Thyroid gland (tissue), 4 donors: ENCODE results near the gene OTUD7B.

Experiments
- POLR2A ChIP-seq, 2 donors: fragments of 450-650 bp; IDR thresholded peaks; one replicate each; pipeline ENCODE4 v1.6.1; 2017; ENCODE audit warnings: antibody characterized with exemption in 2 of 2, mild to moderate bottlenecking in 2 of 2, moderate library complexity in 1 of 2
- TF ChIP-seq, protein P1 (sequence below), 6 experiments: fragments of 200-600 bp in 3 of 6; fragments of 450-650 bp in 3 of 6; sonication (generic) in 3 of 6; IDR thresholded peaks; one replicate each; pipeline ENCODE4 v1.5.1; 2016 to 2019; ENCODE audit warnings: antibody characterized with exemption in 6 of 6, mild to moderate bottlenecking in 2 of 6, inconsistent platforms in 1 of 6, moderate library complexity in 1 of 6

DNA sequence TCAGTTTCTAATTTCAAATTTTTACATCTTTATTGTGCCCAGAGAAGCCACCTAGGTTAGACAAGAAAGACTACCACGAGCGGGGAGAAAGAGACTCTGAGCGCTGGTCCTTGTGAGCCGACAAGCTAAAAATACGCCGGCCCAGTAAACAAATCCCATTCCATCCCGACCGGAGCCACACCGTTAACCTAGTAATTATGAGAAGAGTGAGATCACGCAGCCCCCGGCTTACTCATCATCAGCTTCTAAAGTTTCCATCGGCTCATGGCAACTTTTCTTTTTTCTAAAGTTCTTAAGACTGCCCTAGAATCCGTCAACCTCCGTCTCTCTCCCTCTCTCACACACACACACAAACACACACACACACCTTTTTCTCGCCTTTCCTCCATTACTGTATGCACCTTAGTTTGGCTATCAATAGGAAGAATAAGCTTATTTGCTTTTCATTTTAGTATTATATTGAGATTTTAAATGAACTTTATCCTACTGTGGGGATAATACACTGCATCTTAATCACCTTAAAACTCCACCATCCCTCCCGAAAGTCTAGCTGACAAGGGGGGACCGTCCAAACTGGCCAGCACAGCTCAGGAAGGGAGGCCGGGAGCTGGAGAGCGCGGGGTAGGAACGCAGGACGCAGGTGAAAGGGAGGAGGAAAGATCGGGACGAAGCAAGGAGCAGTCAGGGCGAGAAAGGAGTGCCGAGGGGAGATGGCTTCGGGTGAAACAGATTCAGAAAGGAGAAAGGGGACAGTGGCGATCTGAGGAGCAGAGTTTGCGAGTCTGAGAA lies 728 bp downstream of the OTUD7B start:
- TF ChIP-seq, protein P1, sequence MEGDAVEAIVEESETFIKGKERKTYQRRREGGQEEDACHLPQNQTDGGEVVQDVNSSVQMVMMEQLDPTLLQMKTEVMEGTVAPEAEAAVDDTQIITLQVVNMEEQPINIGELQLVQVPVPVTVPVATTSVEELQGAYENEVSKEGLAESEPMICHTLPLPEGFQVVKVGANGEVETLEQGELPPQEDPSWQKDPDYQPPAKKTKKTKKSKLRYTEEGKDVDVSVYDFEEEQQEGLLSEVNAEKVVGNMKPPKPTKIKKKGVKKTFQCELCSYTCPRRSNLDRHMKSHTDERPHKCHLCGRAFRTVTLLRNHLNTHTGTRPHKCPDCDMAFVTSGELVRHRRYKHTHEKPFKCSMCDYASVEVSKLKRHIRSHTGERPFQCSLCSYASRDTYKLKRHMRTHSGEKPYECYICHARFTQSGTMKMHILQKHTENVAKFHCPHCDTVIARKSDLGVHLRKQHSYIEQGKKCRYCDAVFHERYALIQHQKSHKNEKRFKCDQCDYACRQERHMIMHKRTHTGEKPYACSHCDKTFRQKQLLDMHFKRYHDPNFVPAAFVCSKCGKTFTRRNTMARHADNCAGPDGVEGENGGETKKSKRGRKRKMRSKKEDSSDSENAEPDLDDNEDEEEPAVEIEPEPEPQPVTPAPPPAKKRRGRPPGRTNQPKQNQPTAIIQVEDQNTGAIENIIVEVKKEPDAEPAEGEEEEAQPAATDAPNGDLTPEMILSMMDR (IDR thresholded peaks at IDR 0.05), result no peak
- TF ChIP-seq POLR2A (IDR thresholded peaks at IDR 0.05), result peak in 1 of 2 donors; percentile 43
